ENCODE measurements around the gene PPP1R1B. TPM values are rescaled to one million over a fixed set of nuclear protein-coding genes. Genes with fewer than 3 reads are reported as not detected.

The PPP1R1B gene
- polyA plus RNA-seq, 12 donors, result 0.32 to 15.9 (median 0.93) TPM; not detected in 1

GRCh38 chr17:39629898-39630297 lies 3.1 kb downstream of the PPP1R1B start:
- DNase-seq, result no peak

- DNase-seq, result no peak
These were observed 4.7 kb downstream of the PPP1R1B start for GRCh38 chr17:39631403-39631802.

- no peak for DNase-seq
These were observed 5.6 kb downstream of the PPP1R1B start for GRCh38 chr17:39632153-39632941.

- DNase-seq, result no peak
These were observed 6.9 kb downstream of the PPP1R1B start for GRCh38 chr17:39633570-39634183.

- no peak for DNase-seq
These were observed 7.7 kb downstream of the PPP1R1B start for GRCh38 chr17:39634384-39634871.

- DNase-seq, result no peak
These were observed 8.9 kb downstream of the PPP1R1B start for GRCh38 chr17:39635614-39636176.

- no peak for DNase-seq
These were observed 9.8 kb downstream of the PPP1R1B start for GRCh38 chr17:39636587-39636926.

GRCh38 chr17:39636927-39637736 lies 10.4 kb downstream of the PPP1R1B start, which contains the start of gene STARD3:
Gene STARD3 (plus strand): TSS chr17:39637144. CDS start chr17:39653532, 16,388 bp downstream.
- peak; percentile 92 for DNase-seq

GRCh38 chr17:39638317-39638716 lies 11.6 kb downstream of the PPP1R1B start:
- DNase-seq, result no peak

- no peak for DNase-seq
These were observed 12.3 kb downstream of the PPP1R1B start for GRCh38 chr17:39639043-39639442.

- no peak for DNase-seq
These were observed 13.1 kb downstream of the PPP1R1B start for GRCh38 chr17:39639566-39640458.

GRCh38 chr17:39640591-39641031 lies 13.9 kb downstream of the PPP1R1B start:
- DNase-seq, result no peak

- DNase-seq, result no peak
These were observed 14.3 kb downstream of the PPP1R1B start for GRCh38 chr17:39641097-39641496.

- no peak for DNase-seq
These were observed 15.1 kb downstream of the PPP1R1B start for GRCh38 chr17:39641883-39642282.

GRCh38 chr17:39642291-39643074 lies 15.7 kb downstream of the PPP1R1B start:
- DNase-seq, result no peak

GRCh38 chr17:39643271-39643670 lies 16.5 kb downstream of the PPP1R1B start:
- no peak for DNase-seq

- no peak for DNase-seq
These were observed 20.5 kb downstream of the PPP1R1B start for GRCh38 chr17:39647256-39647655.

GRCh38 chr17:39648616-39649366 lies 22.0 kb downstream of the PPP1R1B start:
- DNase-seq, result no peak

- no peak for DNase-seq
These were observed 23.4 kb downstream of the PPP1R1B start for GRCh38 chr17:39650121-39650579.
